MM.1S (cell line): ENCODE data around the gene SOST.

Experiments
- EZH2 ChIP-seq: fragments of 300-600 bp; sonication (generic); optimal IDR thresholded peaks from 2 replicates; pipeline ENCODE3; 2017; ENCODE audit warnings: low read depth, mild to moderate bottlenecking, antibody characterized with exemption, low read length, mixed read lengths
- TF ChIP-seq, protein P1 (sequence below): fragments of 300-600 bp; sonication (generic); IDR thresholded peaks from 2 replicates; pipeline ENCODE4 v1.5.1; 2016; ENCODE audit warnings: antibody characterized with exemption, low read length, mixed read lengths

DNA sequence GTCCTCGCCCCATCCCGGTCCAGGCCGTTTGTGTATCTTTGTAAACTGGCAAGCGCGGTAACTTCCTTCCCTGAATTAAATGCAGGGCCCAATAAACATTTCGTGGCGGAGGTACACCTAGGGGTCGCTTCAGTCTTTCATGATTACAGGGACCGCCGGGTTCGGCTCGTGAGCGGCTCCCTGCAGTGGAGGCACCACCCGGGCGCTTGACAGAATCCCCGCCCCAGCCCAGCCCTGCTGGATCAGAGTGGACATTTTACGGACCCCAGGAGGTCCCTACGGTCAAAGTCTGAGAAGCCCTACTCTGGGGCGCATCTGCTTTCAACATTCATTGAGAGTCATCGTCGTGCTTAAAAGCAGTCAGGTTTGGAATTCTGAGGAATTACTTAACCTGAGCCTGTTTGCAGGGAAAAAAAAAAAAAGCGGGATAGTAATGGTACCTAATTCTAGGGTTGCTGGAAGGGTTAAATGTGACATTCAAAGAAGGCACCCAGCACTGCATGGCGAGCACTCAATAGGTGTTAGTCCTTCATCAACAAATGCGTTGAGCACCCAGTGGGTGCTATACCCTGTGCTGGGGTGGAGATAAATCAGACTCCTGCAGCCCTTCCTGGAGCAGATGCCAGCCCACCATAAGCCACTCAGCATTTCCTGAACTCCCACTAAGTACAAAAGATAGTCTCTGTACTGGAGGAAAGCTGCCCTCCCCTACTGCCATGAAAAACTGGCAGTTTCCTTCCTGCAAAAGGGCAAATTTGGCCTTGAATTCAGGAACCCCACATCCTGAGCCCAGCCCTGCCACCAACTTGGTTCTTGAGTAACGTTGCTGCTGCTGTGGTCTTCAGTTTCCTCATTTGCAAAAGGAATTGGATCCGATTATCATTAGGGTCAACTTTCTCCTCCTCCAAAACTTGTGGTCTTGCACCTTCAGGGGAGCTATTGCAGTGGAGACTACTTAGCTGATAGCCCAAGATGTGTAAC is 20.8 kb upstream of the SOST start:
- TF ChIP-seq, protein P1, sequence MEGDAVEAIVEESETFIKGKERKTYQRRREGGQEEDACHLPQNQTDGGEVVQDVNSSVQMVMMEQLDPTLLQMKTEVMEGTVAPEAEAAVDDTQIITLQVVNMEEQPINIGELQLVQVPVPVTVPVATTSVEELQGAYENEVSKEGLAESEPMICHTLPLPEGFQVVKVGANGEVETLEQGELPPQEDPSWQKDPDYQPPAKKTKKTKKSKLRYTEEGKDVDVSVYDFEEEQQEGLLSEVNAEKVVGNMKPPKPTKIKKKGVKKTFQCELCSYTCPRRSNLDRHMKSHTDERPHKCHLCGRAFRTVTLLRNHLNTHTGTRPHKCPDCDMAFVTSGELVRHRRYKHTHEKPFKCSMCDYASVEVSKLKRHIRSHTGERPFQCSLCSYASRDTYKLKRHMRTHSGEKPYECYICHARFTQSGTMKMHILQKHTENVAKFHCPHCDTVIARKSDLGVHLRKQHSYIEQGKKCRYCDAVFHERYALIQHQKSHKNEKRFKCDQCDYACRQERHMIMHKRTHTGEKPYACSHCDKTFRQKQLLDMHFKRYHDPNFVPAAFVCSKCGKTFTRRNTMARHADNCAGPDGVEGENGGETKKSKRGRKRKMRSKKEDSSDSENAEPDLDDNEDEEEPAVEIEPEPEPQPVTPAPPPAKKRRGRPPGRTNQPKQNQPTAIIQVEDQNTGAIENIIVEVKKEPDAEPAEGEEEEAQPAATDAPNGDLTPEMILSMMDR = no peak
- TF ChIP-seq EZH2 = no peak
